Placental epithelial cell (primary cell): ENCODE results near the gene RLIM. TPM values are rescaled to one million over a fixed set of nuclear protein-coding genes. Genes with fewer than 3 reads are reported as not detected.

ENCODE experiments used
- total RNA-seq: library from RNA; depleted of rRNA; stranded (reverse); fragments of >200 nt; gene quantifications from 2 replicates; pipeline ENCODE4 v1.2.3, GENCODE V29; 2012

Gene RLIM
- total RNA-seq = 36.9 and 55.1 TPM in 2 replicates

GRCh38 chrX:74614093-74614909 lies at the start of gene RLIM:
Gene RLIM (minus strand): TSS chrX:74614624. CDS start chrX:74595977, 18,647 bp downstream.

Other genes starting within 250 kb of the RLIM start
- gene SLC16A2, start 193.1 kb downstream of the RLIM start, total RNA-seq = 5.5 and 6.1 TPM in 2 replicates